IPS-18a (cell line): ENCODE measurements around the gene COPG2.
A peak's percentile ranks its signal among the peaks of the same experiment; 100 is the strongest.

Experiments
- H3K27ac ChIP-seq: one replicate; pipeline ENCODE4 v1.5.1; 2013; ENCODE audit warnings: low read length
- H3K27me3 ChIP-seq: one replicate; pipeline ENCODE4 v1.6.1; 2013; ENCODE audit warnings: mild to moderate bottlenecking, low read length; ENCODE audit not compliant: control insufficient read depth, insufficient read depth
- H3K36me3 ChIP-seq: one replicate; pipeline ENCODE4 v1.6.1; 2013; ENCODE audit warnings: low read depth, low read length; ENCODE audit not compliant: control insufficient read depth
- H3K4me1 ChIP-seq: one replicate; pipeline ENCODE4 v1.6.1; 2013; ENCODE audit warnings: low read depth, low read length; ENCODE audit not compliant: control insufficient read depth
- H3K4me3 ChIP-seq: one replicate; pipeline ENCODE4 v1.5.1; 2013; ENCODE audit warnings: low read length
- H3K9ac ChIP-seq: one replicate; pipeline ENCODE4 v1.6.1; 2013; ENCODE audit warnings: mild to moderate bottlenecking, low read length, moderate library complexity
- H3K9me3 ChIP-seq: one replicate; pipeline ENCODE4 v1.6.1; 2013; ENCODE audit warnings: low read depth, low read length; ENCODE audit not compliant: control insufficient read depth

The COPG2 gene

GRCh38 chr7:130491841-130492522 is 176.6 kb downstream of the COPG2 start, which contains the start of gene MEST:
TSS of gene MEST (plus strand) at chr7:130492085. CDS start at chr7:130492314, 229 bp downstream.
- H3K27ac ChIP-seq, result no peak within 1 kb of the TSS
- H3K4me3 ChIP-seq, result peak within 1 kb of the TSS; percentile 64
- peaks cover 24% of the 10 kb centered on the region for H3K4me1 ChIP-seq
- H3K36me3 ChIP-seq, result peaks cover 8% of the 10 kb centered on the region
- no peaks in the 10 kb centered on the region for H3K9me3 ChIP-seq
- peaks cover 28% of the 10 kb centered on the region for H3K27me3 ChIP-seq
- peak within 1 kb of the TSS; percentile 65 for H3K9ac ChIP-seq

GRCh38 chr7:130490888-130491804 is 177.4 kb downstream of the COPG2 start:
- peak overlapping the region; percentile 65 for H3K9ac ChIP-seq
- peaks cover 24% of the 10 kb centered on the region for H3K4me1 ChIP-seq
- no peaks in the 10 kb centered on the region for H3K9me3 ChIP-seq
- H3K4me3 ChIP-seq, result peak overlapping the region; percentile 64
- H3K36me3 ChIP-seq, result peaks cover 3% of the 10 kb centered on the region
- no peak overlapping the region for H3K27ac ChIP-seq
- H3K27me3 ChIP-seq, result peaks cover 28% of the 10 kb centered on the region

GRCh38 chr7:130490311-130490791 is 178.2 kb downstream of the COPG2 start:
- Histone ChIP-seq H3K4me1 (peaks cover 29% of the 10 kb centered on the region), H3K36me3 (no peaks in the 10 kb centered on the region), H3K27ac (peak overlapping the region; percentile 44), H3K4me3 (peak overlapping the region; percentile 64), H3K9ac (peak overlapping the region; percentile 65), H3K27me3 (peaks cover 31% of the 10 kb centered on the region), H3K9me3 (no peaks in the 10 kb centered on the region)

GRCh38 chr7:130489140-130489983 is 179.2 kb downstream of the COPG2 start:
- no peaks in the 10 kb centered on the region for H3K36me3 ChIP-seq
- H3K4me3 ChIP-seq, result peak overlapping the region; percentile 31
- no peaks in the 10 kb centered on the region for H3K9me3 ChIP-seq
- peaks cover 34% of the 10 kb centered on the region for H3K27me3 ChIP-seq
- peak overlapping the region; percentile 65 for H3K9ac ChIP-seq
- peaks cover 29% of the 10 kb centered on the region for H3K4me1 ChIP-seq
- no peak overlapping the region for H3K27ac ChIP-seq

- Histone ChIP-seq H3K27ac (no peak overlapping the region), H3K9ac (no peak overlapping the region), H3K27me3 (peaks cover 27% of the 10 kb centered on the region), H3K9me3 (no peaks in the 10 kb centered on the region), H3K4me1 (peaks cover 28% of the 10 kb centered on the region), H3K4me3 (no peak overlapping the region), H3K36me3 (no peaks in the 10 kb centered on the region)
Measured at GRCh38 chr7:130488392-130489139, 180.0 kb downstream of the COPG2 start.

GRCh38 chr7:130486954-130487436 is 181.6 kb downstream of the COPG2 start:
- Histone ChIP-seq H3K36me3 (no peaks in the 10 kb centered on the region), H3K4me3 (peak overlapping the region; percentile 72), H3K4me1 (peaks cover 24% of the 10 kb centered on the region), H3K9me3 (no peaks in the 10 kb centered on the region), H3K9ac (peak overlapping the region; percentile 76), H3K27ac (no peak overlapping the region), H3K27me3 (peaks cover 13% of the 10 kb centered on the region)

- Histone ChIP-seq H3K4me1 (peaks cover 24% of the 10 kb centered on the region), H3K9me3 (no peaks in the 10 kb centered on the region), H3K27me3 (peaks cover 9% of the 10 kb centered on the region), H3K4me3 (peak overlapping the region; percentile 72), H3K36me3 (no peaks in the 10 kb centered on the region), H3K27ac (no peak overlapping the region), H3K9ac (peak overlapping the region; percentile 76)
Measured at GRCh38 chr7:130486114-130486953, 182.2 kb downstream of the COPG2 start.

GRCh38 chr7:130485734-130486113 is 182.8 kb downstream of the COPG2 start:
- H3K36me3 ChIP-seq, result no peaks in the 10 kb centered on the region
- peak overlapping the region; percentile 72 for H3K4me3 ChIP-seq
- H3K9ac ChIP-seq, result no peak overlapping the region
- peaks cover 24% of the 10 kb centered on the region for H3K4me1 ChIP-seq
- no peak overlapping the region for H3K27ac ChIP-seq
- H3K27me3 ChIP-seq, result peaks cover 6% of the 10 kb centered on the region
- no peaks in the 10 kb centered on the region for H3K9me3 ChIP-seq

- Histone ChIP-seq H3K27me3 (peaks cover 6% of the 10 kb centered on the region), H3K4me3 (no peak overlapping the region), H3K9me3 (no peaks in the 10 kb centered on the region), H3K27ac (no peak overlapping the region), H3K36me3 (no peaks in the 10 kb centered on the region), H3K4me1 (peaks cover 9% of the 10 kb centered on the region), H3K9ac (no peak overlapping the region)
Measured at GRCh38 chr7:130483031-130483430, 185.5 kb downstream of the COPG2 start.

GRCh38 chr7:130481898-130482297 is 186.7 kb downstream of the COPG2 start:
- Histone ChIP-seq H3K4me3 (no peak overlapping the region), H3K9ac (no peak overlapping the region), H3K4me1 (peaks cover 5% of the 10 kb centered on the region), H3K27ac (no peak overlapping the region), H3K9me3 (no peaks in the 10 kb centered on the region), H3K27me3 (peaks cover 6% of the 10 kb centered on the region), H3K36me3 (no peaks in the 10 kb centered on the region)
